ENCODE results near the gene DFFB. TPM values are rescaled to one million over a fixed set of nuclear protein-coding genes. Genes with fewer than 3 reads are reported as not detected.

The DFFB gene
- total and polyA plus RNA-seq, 2 donors (not counting 3 experiments of a cell fraction or from before 2014, with no cell fraction given): 11.7 to 11.8 TPM

- no peaks in the 10 kb centered on the region for H3K9me3 ChIP-seq (replicated peaks; ENCODE audit: control insufficient read depth, insufficient read depth, low read length)
- no peak overlapping the region for H3K4me3 ChIP-seq (replicated peaks in 1 of 3; ENCODE audit: insufficient read depth in 1 of 3, low read depth in 1 of 3, low read length in 3 of 3)
- H3K27ac ChIP-seq (ENCODE audit: insufficient read depth, low read depth, low read length): no peak overlapping the region
- ChIA-PET CTCF (no interaction called here), POLR2A (no interaction called here)
- no peak overlapping the region for H3K4me2 ChIP-seq (ENCODE audit: insufficient read depth, low read length)
- H3K36me3 ChIP-seq (ENCODE audit: control insufficient read depth in 2 of 2, extremely low read depth in 1 of 2, insufficient read depth in 2 of 2, low read length in 2 of 2): no peaks in the 10 kb centered on the region
- TF ChIP-seq CTCF (IDR thresholded peaks at IDR 0.05; ENCODE audit: extremely low read depth in 1 of 2, insufficient read depth in 1 of 2, low read depth in 1 of 2, low read length in 2 of 2) (no peak), EZH2 (IDR thresholded peaks at IDR 0.05; ENCODE audit: borderline replicate concordance, low read depth, low read length, severe bottlenecking) (no peak), JUN (IDR thresholded peaks at IDR 0.05; ENCODE audit: borderline replicate concordance, insufficient read depth, insufficient read length, low read depth) (no peak), GATA2 (IDR thresholded peaks at IDR 0.05; ENCODE audit: insufficient read depth, insufficient read length, low read depth, low read length) (no peak), MAX (IDR thresholded peaks at IDR 0.05; ENCODE audit: insufficient read depth, insufficient read length) (no peak), POLR2A (IDR thresholded peaks at IDR 0.05; ENCODE audit: low read depth, low read length) (no peak), MYC (IDR thresholded peaks at IDR 0.05; ENCODE audit: low read depth, low read length) (no peak), POLR2AphosphoS5 (IDR thresholded peaks at IDR 0.05; ENCODE audit: insufficient read depth, low read depth, low read length) (no peak), FOS (IDR thresholded peaks at IDR 0.05; ENCODE audit: borderline replicate concordance, insufficient read depth, low read length) (no peak)
- no peaks in the 10 kb centered on the region for H3K27me3 ChIP-seq (ENCODE audit: control insufficient read depth in 2 of 2, insufficient read depth in 2 of 2, low read length in 2 of 2)
- no peaks in the 10 kb centered on the region for H4K20me1 ChIP-seq (replicated peaks; ENCODE audit: control insufficient read depth, extremely low read depth, insufficient read depth, low read length)
- FAIRE-seq (no peak), DNase-seq (ENCODE audit: low read depth, low spot score) (no peak)
- no peak overlapping the region for H3K9ac ChIP-seq (replicated peaks; ENCODE audit: extremely low read depth, insufficient read depth, low read length)
- no peaks in the 10 kb centered on the region for H3K9me1 ChIP-seq (replicated peaks; ENCODE audit: control insufficient read depth, extremely low read depth, insufficient read depth, low read length)
- dilution Hi-C loops (cut with MboI; ENCODE audit: extremely low pct_ligation_motif_present, low sequenced_read_pairs): no loop called here
- no peaks in the 10 kb centered on the region for H3K79me2 ChIP-seq (ENCODE audit: control insufficient read depth, insufficient read depth, low read length)
- intact Hi-C loops (cut with micrococcal nuclease): no loop called here
- H3K4me1 ChIP-seq (ENCODE audit: control insufficient read depth, extremely low read depth, insufficient read depth, low read length): no peaks in the 10 kb centered on the region
- no TSS peak for BruUV-seq (replicated peaks)
- no peak overlapping the region for H2AFZ ChIP-seq (ENCODE audit: low read depth, low read length)
These were observed 49.5 kb upstream of the DFFB start for GRCh38 chr1:3807769-3808168.
